HepG2 (cell line): ENCODE results near the gene GRM8. TPM values are rescaled to one million over a fixed set of nuclear protein-coding genes. Genes with fewer than 3 reads are reported as not detected.

Source experiments
- ATAC-seq: fragments of 200-7000 bp; cut with Tn5 transposase; 3 replicates; pipeline ENCODE4 v1.9.1; 2020; ENCODE audit warnings: mild to moderate bottlenecking, moderate library complexity
- BruUV-seq: library from RNA; stranded (reverse); fragments of 400-500 nt; replicated peaks from 2 replicates; lab custom pipeline; 2021; lab: Mats Ljungman, UMichigan
- CTCF ChIA-PET: fragments of 300-600 bp; formaldehyde crosslinking; extraction: SDS; loops from one replicate; lab custom pipeline; 2021; ENCODE audit warnings: low total read pairs, inconsistent platforms, low intra/inter-chr PET ratio; lab: Yijun Ruan, JAX
- POLR2A ChIA-PET: fragments of 350-600 bp; sonication (Branson Sonifier 250); formaldehyde crosslinking; loops from one replicate; lab custom pipeline; 2020; ENCODE audit warnings: antibody characterized with exemption, inconsistent platforms; lab: Yijun Ruan, JAX
- DNase-seq: peaks from one replicate; pipeline ENCODE4 v3.0.0-alpha.2; 2015; ENCODE audit warnings: low spot score
- FAIRE-seq: peaks from 3 replicates; lab custom pipeline; 2011; peaks lifted over from hg19 to GRCh38; lab: Jason Lieb, UNC
- H2AFZ ChIP-seq: one replicate; pipeline ENCODE4 v1.6.1; 2011; ENCODE audit warnings: low read length, inconsistent platforms
- H3K27ac ChIP-seq: fragments of 300-600 bp; 3 replicates; pipeline ENCODE4 v1.8.0; 2011; ENCODE audit warnings: mixed run types, mild to moderate bottlenecking, mixed read lengths, low read length, inconsistent platforms; ENCODE audit not compliant: insufficient read depth; ENCODE audit errors: extremely low read length
- H3K27me3 ChIP-seq, 2 experiments: fragments of 200-600 bp in 1 of 2; 2 replicates in 1 of 2; 3 replicates in 1 of 2; pipeline versions ENCODE4 v1.6.0 to v1.8.0; 2011; ENCODE audit warnings: low read length in 2 of 2, mild to moderate bottlenecking in 2 of 2, moderate library complexity in 2 of 2, inconsistent platforms in 1 of 2; ENCODE audit not compliant: insufficient read depth in 2 of 2, control insufficient read depth in 1 of 2
- H3K36me3 ChIP-seq, 2 experiments: fragments of 200-600 bp in 1 of 2; replicated peaks in 1 of 2; 2 replicates in 1 of 2; 3 replicates in 1 of 2; pipeline versions ENCODE4 v1.5.1 to v1.8.0; 2011; ENCODE audit warnings: low read length in 2 of 2, inconsistent platforms in 1 of 2; ENCODE audit not compliant: insufficient read depth in 2 of 2, control insufficient read depth in 1 of 2
- H3K4me1 ChIP-seq: 2 replicates; pipeline ENCODE4 v1.5.1; 2012; ENCODE audit warnings: low read length, inconsistent platforms; ENCODE audit not compliant: insufficient read depth
- H3K4me2 ChIP-seq: 2 replicates; pipeline ENCODE4 v1.6.0; 2011; ENCODE audit warnings: low read depth, low read length, inconsistent platforms
- H3K4me3 ChIP-seq, 3 experiments: fragments of 200-600 bp in 1 of 3; sonication (generic), shearing (Covaris generic) in 1 of 3; replicated peaks in 1 of 3; 2 replicates each; pipeline ENCODE4 v1.5.1; 2011 to 2016; ENCODE audit warnings: low read length in 3 of 3, inconsistent platforms in 2 of 3, low read depth in 2 of 3, mild to moderate bottlenecking in 2 of 3, control low read depth in 1 of 3, mixed read lengths in 1 of 3; ENCODE audit not compliant: insufficient read depth in 1 of 3
- H3K79me2 ChIP-seq: one replicate; pipeline ENCODE4 v1.6.1; 2011; ENCODE audit warnings: low read length, inconsistent platforms; ENCODE audit not compliant: insufficient read depth
- H3K9ac ChIP-seq: 2 replicates; pipeline ENCODE4 v1.6.0; 2011; ENCODE audit warnings: mild to moderate bottlenecking, low read depth, low read length, inconsistent platforms; ENCODE audit not compliant: insufficient read depth
- H3K9me3 ChIP-seq: 2 replicates; pipeline ENCODE4 v1.5.1; 2012; ENCODE audit warnings: mild to moderate bottlenecking, low read length
- H4K20me1 ChIP-seq: 2 replicates; pipeline ENCODE4 v1.6.0; 2011; ENCODE audit warnings: inconsistent platforms, mild to moderate bottlenecking, low read length, moderate library complexity; ENCODE audit not compliant: insufficient read depth
- ARNT2 ChIP-seq: sonication (generic); formaldehyde crosslinking; IDR thresholded peaks from 2 replicates; pipeline ENCODE4 v1.8.0; 2022; ENCODE audit warnings: mild to moderate bottlenecking, low read depth, missing genetic modification reagents, moderate library complexity
- GFI1 ChIP-seq: sonication (generic); formaldehyde crosslinking; IDR thresholded peaks from 2 replicates; pipeline ENCODE4 v1.5.0; 2020; ENCODE audit warnings: missing genetic modification reagents, mild to moderate bottlenecking, borderline replicate concordance
- GMEB2 ChIP-seq: IDR thresholded peaks from 2 replicates; pipeline ENCODE4 v1.6.1; 2016; ENCODE audit warnings: missing biosample characterization, missing genetic modification reagents, low read depth
- HHEX ChIP-seq: IDR thresholded peaks from 2 replicates; pipeline ENCODE4 v1.6.1; 2016; ENCODE audit warnings: control low read depth
- KDM5B ChIP-seq: sonication (generic); formaldehyde crosslinking; IDR thresholded peaks from 2 replicates; pipeline ENCODE4 v1.4.0; 2020; ENCODE audit warnings: missing genetic modification reagents, mild to moderate bottlenecking, borderline replicate concordance
- MTA1 ChIP-seq: sonication (generic); formaldehyde crosslinking; IDR thresholded peaks from 2 replicates; pipeline ENCODE4 v1.4.0; 2020; ENCODE audit warnings: missing genetic modification reagents, mild to moderate bottlenecking, borderline replicate concordance
- SMYD3 ChIP-seq: sonication (generic); formaldehyde crosslinking; IDR thresholded peaks from 2 replicates; pipeline ENCODE4 v1.8.1; 2023; ENCODE audit warnings: mild to moderate bottlenecking, missing genetic modification reagents
- THAP11 ChIP-seq: IDR thresholded peaks from 2 replicates; pipeline ENCODE4 v1.6.1; 2016; ENCODE audit warnings: missing biosample characterization, missing genetic modification reagents
- ZBTB3 ChIP-seq: sonication (generic); formaldehyde crosslinking; IDR thresholded peaks from 2 replicates; pipeline ENCODE4 v1.4.0; 2020; ENCODE audit warnings: low read depth, mild to moderate bottlenecking, moderate library complexity, missing genetic modification reagents, borderline replicate concordance
- ZFP36 ChIP-seq: fragments of 150-350 bp; IDR thresholded peaks from 2 replicates; pipeline ENCODE4 v1.6.1; 2018; ENCODE audit warnings: borderline replicate concordance, low read length, low read depth; ENCODE audit not compliant: partially characterized antibody
- ZNF34 ChIP-seq: sonication (generic); formaldehyde crosslinking; IDR thresholded peaks from 2 replicates; pipeline ENCODE4 v1.4.0; 2020; ENCODE audit warnings: mild to moderate bottlenecking, missing genetic modification reagents, borderline replicate concordance
- ZNF451 ChIP-seq: sonication (generic); formaldehyde crosslinking; IDR thresholded peaks from 2 replicates; pipeline ENCODE4 v1.5.0; 2020; ENCODE audit warnings: mild to moderate bottlenecking, missing genetic modification reagents
- ZNF572 ChIP-seq: sonication (generic); formaldehyde crosslinking; IDR thresholded peaks from 2 replicates; pipeline ENCODE4 v1.5.1; 2020; ENCODE audit warnings: mild to moderate bottlenecking, missing genetic modification reagents
- ZNF577 ChIP-seq: sonication (generic); formaldehyde crosslinking; IDR thresholded peaks from 2 replicates; pipeline ENCODE4 v1.4.0; 2020; ENCODE audit warnings: mild to moderate bottlenecking, low read depth, missing genetic modification reagents, borderline replicate concordance
- WGBS: methylation state at CpG from one replicate; pipeline ENCODE4 v1.1.6; 2017; ENCODE audit warnings: low lambda C conversion rate; 5-methylcytosine and 5-hydroxymethylcytosine counted together
- in situ Hi-C: cut with HindIII; loops from 2 replicates; pipeline ENCODE4 v1.10.0; 2017; ENCODE audit warnings: low pct_unique_long_range_greater_than_20kb; ENCODE audit not compliant: extremely low pct_ligation_motif_present
- intact Hi-C: fragments of 100-400 bp; cut with micrococcal nuclease; formaldehyde crosslinking; loops from one replicate; pipeline ENCODE4 v1.10.0; 2022; ENCODE audit not compliant: unreplicated experiment
- polyA plus RNA-seq, 8 experiments: library from polyadenylated mRNA; depleted of rRNA in 3 of 8; stranded (reverse) in 7 of 8; unstranded in 1 of 8; fragments of >200 nt; fragmentation: Illumina TruSeq in 4 of 8; extraction: Trizol in 4 of 8; gene quantifications; 2 replicates each; pipeline versions ENCODE4 v1.2.1 to v1.2.3, GENCODE V29; 2011 to 2016; ENCODE audit warnings: low read depth in 4 of 8, missing spikeins in 1 of 8, mixed read lengths in 1 of 8; ENCODE audit not compliant: insufficient read depth in 1 of 8
- total RNA-seq, 5 experiments: library from RNA; depleted of rRNA; stranded (reverse); fragments of >200 nt; fragmentation: Illumina TruSeq; extraction: Trizol; gene quantifications; 2 replicates each; pipeline ENCODE4 v1.2.3, GENCODE V29; 2016; ENCODE audit warnings: low read depth in 1 of 5
- TF ChIP-seq, protein P1 (sequence below): sonication (generic); formaldehyde crosslinking; IDR thresholded peaks from 2 replicates; pipeline ENCODE4 v1.4.0; 2020; ENCODE audit warnings: mild to moderate bottlenecking, missing genetic modification reagents

The GRM8 gene
- total and polyA plus RNA-seq, 2 of the 13 experiments (the other 11 are each of a cell fraction or from before 2014, with no cell fraction given): not detected

- TF ChIP-seq ZNF451 (CRISPR knock-in tag) (no peak), THAP11 (CRISPR knock-in tag) (no peak), ARNT2 (CRISPR knock-in tag) (no peak), MTA1 (CRISPR knock-in tag) (no peak), GFI1 (CRISPR knock-in tag) (no peak), ZNF577 (no peak)
Measured at GRCh38 chr7:126605553-126605952, 647.2 kb downstream of the GRM8 start (continued).

GRCh38 chr7:126605056-126605455 is 647.7 kb downstream of the GRM8 start:
- intact Hi-C loops: no loop called here
- Histone ChIP-seq H3K9ac (no peak overlapping the region), H3K36me3 (no peaks in the 10 kb centered on the region), H3K27me3 (no peaks in the 10 kb centered on the region), H4K20me1 (no peaks in the 10 kb centered on the region), H3K27ac (no peak overlapping the region), H3K4me3 (no peak overlapping the region), H2AFZ (no peak overlapping the region), H3K4me1 (no peaks in the 10 kb centered on the region), H3K4me2 (no peak overlapping the region), H3K79me2 (no peaks in the 10 kb centered on the region), H3K9me3 (peaks cover 42% of the 10 kb centered on the region)
- CTCF ChIA-PET: no interaction called here
- ATAC-seq: no peak
- DNase-seq: no peak
- WGBS: 3% methylated on average over 3 of the region's 3 CpGs
- in situ Hi-C loops: no loop called here
- no peak for TF ChIP-seq KDM5B (CRISPR knock-in tag)
- TF ChIP-seq ZNF572 (CRISPR knock-in tag): no peak
- TF ChIP-seq SMYD3 (CRISPR knock-in tag): no peak
- TF ChIP-seq GMEB2 (CRISPR knock-in tag): no peak
- no peak for TF ChIP-seq ZNF34 (CRISPR knock-in tag)
- TF ChIP-seq ZBTB3: no peak
- TF ChIP-seq, protein P1, sequence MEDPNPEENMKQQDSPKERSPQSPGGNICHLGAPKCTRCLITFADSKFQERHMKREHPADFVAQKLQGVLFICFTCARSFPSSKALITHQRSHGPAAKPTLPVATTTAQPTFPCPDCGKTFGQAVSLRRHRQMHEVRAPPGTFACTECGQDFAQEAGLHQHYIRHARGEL (CRISPR knock-in tag): no peak
- no peak for TF ChIP-seq HHEX (CRISPR knock-in tag)
- no peak for TF ChIP-seq ZFP36
- POLR2A ChIA-PET: no interaction called here
- no peak for FAIRE-seq
- no TSS peak for BruUV-seq
